WI38 (cell line): ENCODE data around the gene COL28A1.

ENCODE experiments used
- H3K4me3 ChIP-seq: 2 replicates; pipeline ENCODE4 v1.5.1; 2011; ENCODE audit warnings: low read depth, mild to moderate bottlenecking, control low read depth, low read length
- TF ChIP-seq, protein P1 (sequence below): IDR thresholded peaks from 2 replicates; pipeline ENCODE4 v1.5.1; 2012; ENCODE audit warnings: low read depth, mild to moderate bottlenecking, control low read depth, low read length

Gene COL28A1

DNA sequence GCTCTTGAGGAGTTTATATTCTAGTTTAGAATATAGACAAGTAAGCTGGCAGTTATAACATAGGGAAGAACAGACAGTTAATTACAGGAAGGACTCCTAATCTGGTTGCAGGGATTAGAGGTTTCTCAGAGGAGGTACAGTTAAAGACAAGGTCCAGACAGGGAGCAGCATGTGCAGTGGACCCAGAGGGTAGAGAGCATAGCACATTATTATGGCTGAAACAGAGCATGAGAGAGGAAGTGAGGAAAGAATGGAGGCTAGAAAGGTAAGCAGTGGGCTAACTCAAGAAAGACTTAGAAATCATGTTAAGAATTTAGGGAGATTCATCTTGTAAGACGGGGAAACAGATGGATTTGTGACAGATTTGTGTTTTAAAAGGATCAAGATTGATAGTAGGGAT lies 40.7 kb upstream of the COL28A1 start:
- TF ChIP-seq, protein P1, sequence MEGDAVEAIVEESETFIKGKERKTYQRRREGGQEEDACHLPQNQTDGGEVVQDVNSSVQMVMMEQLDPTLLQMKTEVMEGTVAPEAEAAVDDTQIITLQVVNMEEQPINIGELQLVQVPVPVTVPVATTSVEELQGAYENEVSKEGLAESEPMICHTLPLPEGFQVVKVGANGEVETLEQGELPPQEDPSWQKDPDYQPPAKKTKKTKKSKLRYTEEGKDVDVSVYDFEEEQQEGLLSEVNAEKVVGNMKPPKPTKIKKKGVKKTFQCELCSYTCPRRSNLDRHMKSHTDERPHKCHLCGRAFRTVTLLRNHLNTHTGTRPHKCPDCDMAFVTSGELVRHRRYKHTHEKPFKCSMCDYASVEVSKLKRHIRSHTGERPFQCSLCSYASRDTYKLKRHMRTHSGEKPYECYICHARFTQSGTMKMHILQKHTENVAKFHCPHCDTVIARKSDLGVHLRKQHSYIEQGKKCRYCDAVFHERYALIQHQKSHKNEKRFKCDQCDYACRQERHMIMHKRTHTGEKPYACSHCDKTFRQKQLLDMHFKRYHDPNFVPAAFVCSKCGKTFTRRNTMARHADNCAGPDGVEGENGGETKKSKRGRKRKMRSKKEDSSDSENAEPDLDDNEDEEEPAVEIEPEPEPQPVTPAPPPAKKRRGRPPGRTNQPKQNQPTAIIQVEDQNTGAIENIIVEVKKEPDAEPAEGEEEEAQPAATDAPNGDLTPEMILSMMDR, result no peak
- H3K4me3 ChIP-seq, result no peak overlapping the region

DNA sequence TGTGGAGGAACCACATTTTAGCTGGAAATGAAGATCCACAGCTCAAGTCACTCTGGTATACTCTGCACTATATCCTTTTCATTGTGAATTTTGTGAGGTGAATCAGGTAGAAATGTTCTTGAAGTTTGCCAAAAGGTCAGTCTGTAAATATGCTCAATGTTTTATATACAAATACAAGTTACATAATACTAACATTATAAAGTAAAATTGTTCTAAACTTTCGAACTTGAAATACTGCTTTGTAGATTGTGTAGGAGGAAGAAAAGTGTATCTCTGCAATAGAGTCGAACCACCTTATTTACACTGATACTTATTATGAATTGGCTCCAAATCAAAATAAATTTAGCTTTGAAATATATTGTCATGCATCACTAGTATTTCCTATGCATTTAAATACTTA lies 38.0 kb upstream of the COL28A1 start:
- no peak overlapping the region for H3K4me3 ChIP-seq

DNA sequence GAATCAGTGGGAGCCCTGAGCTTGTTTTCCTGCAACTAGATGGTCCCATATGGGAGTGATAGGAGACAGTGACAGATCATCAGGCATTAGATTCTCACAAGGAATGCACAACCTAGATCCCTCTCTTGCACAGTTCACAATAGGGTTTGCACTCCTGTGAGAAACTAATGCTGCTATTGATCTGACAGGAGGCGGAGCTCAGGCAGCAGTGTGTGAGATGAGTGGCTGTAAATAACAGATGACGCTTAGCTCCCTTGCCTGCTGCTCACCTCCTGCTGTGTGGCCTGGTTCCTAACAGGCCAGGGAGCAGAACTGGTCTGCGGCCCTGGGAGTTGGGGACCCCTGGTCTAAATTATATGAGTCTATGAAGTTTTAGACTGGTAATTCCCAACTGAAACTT lies 34.9 kb upstream of the COL28A1 start:
- no peak overlapping the region for H3K4me3 ChIP-seq
- TF ChIP-seq, protein P1, result no peak

More for the DNA sequence above, 38.0 kb upstream of the COL28A1 start:
- TF ChIP-seq, protein P1, result no peak

DNA sequence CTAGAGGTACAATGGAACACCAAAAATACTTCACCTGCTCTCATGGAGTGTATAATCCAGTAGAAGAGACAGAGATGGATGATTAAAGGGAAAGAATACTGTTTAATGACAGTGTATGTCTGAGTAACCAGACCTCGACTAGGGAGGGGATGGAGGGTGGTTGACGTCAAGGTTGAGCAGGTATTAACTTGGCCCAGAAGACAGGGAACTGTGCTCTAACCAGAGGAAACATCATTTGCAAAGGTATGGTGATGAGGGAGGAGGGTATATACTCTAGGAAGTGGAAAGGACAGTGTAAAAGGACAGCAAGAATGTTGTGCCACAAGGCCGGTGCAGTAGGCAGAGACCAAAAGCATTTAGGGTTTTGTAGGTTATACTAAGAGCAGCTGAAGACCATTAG lies 33.9 kb upstream of the COL28A1 start:
- no peak overlapping the region for H3K4me3 ChIP-seq
- TF ChIP-seq, protein P1, result no peak

DNA sequence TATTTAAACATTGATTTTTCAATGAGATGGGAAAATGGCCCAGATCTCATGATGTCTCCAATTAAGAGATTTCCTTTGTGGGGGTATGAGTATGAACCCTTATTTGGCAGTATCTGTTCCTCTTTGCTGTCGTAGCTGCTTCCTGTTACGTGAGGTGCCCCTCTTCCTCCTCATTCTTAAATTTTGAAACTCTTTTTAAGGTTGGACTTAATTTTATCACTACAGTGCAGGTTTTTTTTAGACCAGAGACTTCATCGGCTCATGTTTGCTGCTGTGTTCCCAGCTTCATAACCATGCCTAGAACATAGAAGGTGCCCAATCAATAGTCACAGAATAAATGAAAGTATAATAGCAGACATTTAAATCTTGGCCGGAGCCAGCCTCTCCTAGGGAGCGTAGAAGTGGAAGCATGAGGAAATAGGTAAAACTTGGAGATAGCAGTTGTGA lies 33.4 kb upstream of the COL28A1 start:
- H3K4me3 ChIP-seq, result no peak overlapping the region

DNA sequence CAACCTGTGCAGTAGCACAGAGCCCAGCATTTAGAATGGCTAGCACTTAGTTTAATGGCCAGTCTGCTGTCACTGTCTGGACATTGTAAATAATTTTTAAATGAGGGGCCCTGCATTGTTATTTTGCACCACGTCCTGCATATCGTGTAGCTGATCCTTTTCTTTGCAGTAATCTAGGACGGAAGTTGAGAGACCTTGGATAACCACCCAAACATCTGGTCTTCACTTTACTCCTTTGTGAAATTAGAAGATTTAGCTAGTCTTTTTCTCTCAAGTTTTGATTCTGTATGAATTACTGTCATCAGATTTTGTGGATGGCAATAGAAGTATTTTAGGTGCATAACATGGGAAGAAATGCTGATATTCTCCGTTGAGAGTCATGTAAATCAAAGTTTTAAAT lies 32.9 kb upstream of the COL28A1 start:
- peak overlapping the region; percentile 83 for H3K4me3 ChIP-seq
- TF ChIP-seq, protein P1, result no peak

More for the DNA sequence above, 33.4 kb upstream of the COL28A1 start:
- TF ChIP-seq, protein P1, result no peak

DNA sequence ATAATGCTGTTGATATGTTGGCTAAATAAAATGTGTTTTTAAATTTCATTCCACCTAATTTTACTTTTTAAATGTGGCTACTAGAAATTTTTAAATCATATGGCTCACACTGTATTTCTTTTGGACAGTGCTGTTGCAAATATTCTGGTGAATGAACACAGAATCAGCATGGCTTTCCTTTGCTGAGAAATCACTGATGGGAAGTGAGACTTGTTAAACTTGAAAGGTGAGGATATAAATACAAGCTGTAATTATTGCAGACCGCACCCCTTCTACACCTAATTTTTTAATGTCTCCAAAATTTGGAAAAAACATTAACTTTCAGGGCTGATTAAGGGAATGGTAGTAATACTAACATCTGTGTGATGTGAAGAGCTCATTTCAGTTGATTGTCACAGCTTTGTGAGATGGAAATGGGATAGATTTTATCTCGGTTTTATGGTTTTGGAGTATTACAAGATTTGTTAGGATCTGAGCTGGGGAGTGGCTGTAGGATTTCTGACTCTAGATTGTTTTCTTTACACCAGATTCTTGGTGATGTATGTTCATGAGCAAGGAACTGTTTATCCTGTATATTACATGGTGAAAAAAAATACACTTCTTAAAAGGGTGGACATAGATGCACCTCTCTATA lies 32.3 kb upstream of the COL28A1 start:
- TF ChIP-seq, protein P1, result no peak
- peak overlapping the region; percentile 83 for H3K4me3 ChIP-seq
